Parietal lobe (tissue), 1 donor: ENCODE results near the gene PAQR8. TPM values are rescaled to one million over a fixed set of nuclear protein-coding genes. Genes with fewer than 3 reads are reported as not detected.

Experiments used
- total RNA-seq: library from RNA; depleted of rRNA; stranded (reverse); fragments of >200 nt; gene quantifications from one replicate; pipeline ENCODE4 v1.2.3, GENCODE V29; 2014

PAQR8 gene, protein sequence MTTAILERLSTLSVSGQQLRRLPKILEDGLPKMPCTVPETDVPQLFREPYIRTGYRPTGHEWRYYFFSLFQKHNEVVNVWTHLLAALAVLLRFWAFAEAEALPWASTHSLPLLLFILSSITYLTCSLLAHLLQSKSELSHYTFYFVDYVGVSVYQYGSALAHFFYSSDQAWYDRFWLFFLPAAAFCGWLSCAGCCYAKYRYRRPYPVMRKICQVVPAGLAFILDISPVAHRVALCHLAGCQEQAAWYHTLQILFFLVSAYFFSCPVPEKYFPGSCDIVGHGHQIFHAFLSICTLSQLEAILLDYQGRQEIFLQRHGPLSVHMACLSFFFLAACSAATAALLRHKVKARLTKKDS
- total RNA-seq: 12.8 TPM

DNA sequence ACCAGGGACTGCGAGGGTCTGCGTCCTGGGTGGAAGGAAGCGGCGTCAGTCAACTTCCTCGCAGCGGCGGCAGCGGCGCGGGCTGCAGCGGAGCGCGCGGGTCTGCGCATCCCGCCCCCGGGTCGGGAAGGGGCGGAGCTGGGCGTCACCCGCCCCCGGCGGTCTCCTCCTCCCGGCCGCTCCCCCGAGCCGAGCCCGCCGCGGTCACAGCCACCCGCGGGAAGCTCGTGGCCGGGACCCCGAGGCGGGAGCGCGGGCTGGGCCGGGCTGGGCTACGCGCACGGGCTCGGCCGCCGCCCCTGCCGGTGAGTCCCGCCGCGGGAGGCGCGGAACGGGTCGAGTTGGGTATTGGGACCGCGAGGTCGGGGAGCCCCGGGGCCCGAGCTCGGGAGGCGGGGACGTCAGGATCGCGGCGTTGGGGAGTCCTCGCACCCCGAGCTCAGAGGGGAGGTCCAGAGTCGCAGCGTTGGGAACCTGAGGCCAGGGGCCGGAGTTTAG is at the start of gene PAQR8:
Gene PAQR8 (plus strand): TSS at position 207 of the 498 bp plus-strand sequence. CDS start 41,063 bp downstream, outside the sequence.

DNA sequence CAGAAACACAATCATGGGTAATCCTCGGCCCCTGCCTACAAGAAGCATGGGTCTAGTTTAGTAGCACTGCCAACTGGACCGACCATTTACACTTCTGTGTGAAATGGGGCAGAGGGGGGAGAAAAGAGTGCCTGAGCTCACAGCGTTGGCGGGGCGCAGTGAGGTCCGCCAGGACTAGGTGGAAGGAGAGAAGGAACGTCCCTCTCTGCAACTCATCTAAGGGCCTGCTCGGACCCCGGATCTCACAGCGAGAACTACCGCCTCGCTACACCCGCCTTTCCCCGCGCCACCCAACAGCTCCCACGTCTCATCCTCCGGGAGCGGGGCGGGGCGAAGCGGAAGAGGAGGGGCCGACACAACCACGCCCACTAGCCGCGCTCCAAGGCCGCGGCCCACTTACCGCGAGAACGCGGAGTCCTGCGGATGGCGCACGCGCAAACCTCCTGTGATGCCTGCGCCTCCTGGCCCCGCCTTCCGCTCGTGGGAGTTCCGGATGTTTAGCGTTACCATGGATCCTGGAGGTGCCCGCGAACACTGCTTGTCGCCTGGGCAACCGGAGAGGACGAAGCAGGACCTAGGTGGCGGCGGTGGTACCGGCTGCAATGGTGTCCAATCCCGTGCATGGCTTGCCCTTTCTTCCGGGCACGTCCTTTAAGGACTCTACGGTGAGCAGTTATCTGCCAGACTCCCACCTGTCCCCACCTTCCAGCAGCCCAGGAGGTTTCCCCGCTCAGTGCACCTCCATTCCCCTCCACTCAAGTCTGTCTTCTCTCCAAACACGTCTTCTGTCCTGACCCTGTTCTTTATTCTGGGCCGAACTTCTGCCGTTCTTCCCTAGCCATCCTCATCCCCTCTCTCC is 58.1 kb downstream of the PAQR8 start, which contains the start of gene EFHC1:
Gene EFHC1 (plus strand): TSS at position 534 of the 859 bp plus-strand sequence. CDS start 69 bp downstream, at position 603.

Other genes with a start within 250 kb of the PAQR8 start
- not detected for gene IL17A, start 175.8 kb upstream of the PAQR8 start, total RNA-seq
- gene IL17F, start 117.7 kb upstream of the PAQR8 start, total RNA-seq: not detected
- gene MCM3, start 77.4 kb upstream of the PAQR8 start, total RNA-seq: 21.3 TPM
- gene EFHC1, start 58.2 kb downstream of the PAQR8 start, total RNA-seq: 52.3 TPM
- gene TRAM2, start 214.9 kb downstream of the PAQR8 start, total RNA-seq: 2.5 TPM